ENCODE measurements around the gene CHGA.

The CHGA gene

GRCh38 chr14:92933481-92933880 is 10.5 kb downstream of the CHGA start:
- Histone ChIP-seq H3K9me2 (replicated peaks; ENCODE audit: control insufficient read depth, low read length) (no peaks in the 10 kb centered on the region), H3K79me2 (ENCODE audit: control insufficient read depth, low read length) (no peaks in the 10 kb centered on the region), H3K9me3 (ENCODE audit: control insufficient read depth, insufficient read depth, low read length) (no peaks in the 10 kb centered on the region), H4K20me1 (ENCODE audit: control insufficient read depth, insufficient read depth, low read depth, low read length) (no peaks in the 10 kb centered on the region), H3K27ac (ENCODE audit: low read depth, low read length) (no peak overlapping the region), H3K4me2 (ENCODE audit: low read length) (no peak overlapping the region), H3F3A (ENCODE audit: control insufficient read depth, insufficient read depth) (no peaks in the 10 kb centered on the region), H3K4me1 (ENCODE audit: control insufficient read depth, low read length) (no peaks in the 10 kb centered on the region), H3K36me3 (ENCODE audit: control insufficient read depth, low read length) (no peaks in the 10 kb centered on the region), H3K27me3 (ENCODE audit: control insufficient read depth, low read length) (no peaks in the 10 kb centered on the region), H3K4me3 (ENCODE audit: low read length) (no peak overlapping the region)
- TF ChIP-seq EZH2phosphoT487 (IDR thresholded peaks at IDR 0.05; ENCODE audit: borderline replicate concordance, low read length), result no peak
- no peak for TF ChIP-seq CTCF (IDR thresholded peaks at IDR 0.05; ENCODE audit: low read depth, low read length, poor library complexity, severe bottlenecking)

- no peaks in the 10 kb centered on the region for H3K9me3 ChIP-seq (ENCODE audit: control insufficient read depth, insufficient read depth, low read length)
- H3F3A ChIP-seq (ENCODE audit: control insufficient read depth, insufficient read depth), result no peaks in the 10 kb centered on the region
- no peaks in the 10 kb centered on the region for H3K36me3 ChIP-seq (ENCODE audit: control insufficient read depth, low read length)
- no peaks in the 10 kb centered on the region for H3K79me2 ChIP-seq (ENCODE audit: control insufficient read depth, low read length)
- H3K4me2 ChIP-seq (ENCODE audit: low read length), result no peak overlapping the region
- TF ChIP-seq EZH2phosphoT487 (IDR thresholded peaks at IDR 0.05; ENCODE audit: borderline replicate concordance, low read length), result no peak
- no peak overlapping the region for H3K27ac ChIP-seq (ENCODE audit: low read depth, low read length)
- no peak overlapping the region for H3K4me3 ChIP-seq (ENCODE audit: low read length)
- no peaks in the 10 kb centered on the region for H3K4me1 ChIP-seq (ENCODE audit: control insufficient read depth, low read length)
- H4K20me1 ChIP-seq (ENCODE audit: control insufficient read depth, insufficient read depth, low read depth, low read length), result no peaks in the 10 kb centered on the region
- H3K27me3 ChIP-seq (ENCODE audit: control insufficient read depth, low read length), result no peaks in the 10 kb centered on the region
- H3K9me2 ChIP-seq (replicated peaks; ENCODE audit: control insufficient read depth, low read length), result no peaks in the 10 kb centered on the region
Observed at GRCh38 chr14:92934196-92935085, 11.5 kb downstream of the CHGA start.

GRCh38 chr14:92935446-92935845 is 12.5 kb downstream of the CHGA start:
- no peaks in the 10 kb centered on the region for H3K36me3 ChIP-seq (ENCODE audit: control insufficient read depth, low read length)
- H3K27ac ChIP-seq (ENCODE audit: low read depth, low read length), result no peak overlapping the region
- no peak overlapping the region for H3K4me3 ChIP-seq (ENCODE audit: low read length)

More at GRCh38 chr14:92935446-92935845, 12.5 kb downstream of the CHGA start:
- H3F3A ChIP-seq (ENCODE audit: control insufficient read depth, insufficient read depth), result no peaks in the 10 kb centered on the region
- H3K27me3 ChIP-seq (ENCODE audit: control insufficient read depth, low read length), result no peaks in the 10 kb centered on the region
- no peaks in the 10 kb centered on the region for H3K9me3 ChIP-seq (ENCODE audit: control insufficient read depth, insufficient read depth, low read length)
- H3K9me2 ChIP-seq (replicated peaks; ENCODE audit: control insufficient read depth, low read length), result no peaks in the 10 kb centered on the region
- H3K79me2 ChIP-seq (ENCODE audit: control insufficient read depth, low read length), result no peaks in the 10 kb centered on the region
- no peak for TF ChIP-seq CTCF (IDR thresholded peaks at IDR 0.05; ENCODE audit: low read depth, low read length, poor library complexity, severe bottlenecking)
- TF ChIP-seq EZH2phosphoT487 (IDR thresholded peaks at IDR 0.05; ENCODE audit: borderline replicate concordance, low read length), result no peak
- no peaks in the 10 kb centered on the region for H4K20me1 ChIP-seq (ENCODE audit: control insufficient read depth, insufficient read depth, low read depth, low read length)
- no peak overlapping the region for H3K4me2 ChIP-seq (ENCODE audit: low read length)
- no peaks in the 10 kb centered on the region for H3K4me1 ChIP-seq (ENCODE audit: control insufficient read depth, low read length)

Data from DOHH2 (cell line).